HG03196 (cell line): ENCODE measurements around the gene NSUN5.
A peak's percentile ranks its signal among the peaks of the same experiment; 100 is the strongest.
"Not testable (repeated sequence)": the region's sequence is repeated elsewhere in the genome, so short reads cannot be mapped to it uniquely, and the experiment has no call there.

ENCODE experiments used
- ATAC-seq: cut with Tn5 transposase; IDR thresholded peaks from one replicate; pipeline ENCODE4 v1.9.1; 2021; ENCODE audit not compliant: unreplicated experiment

Gene NSUN5

DNA sequence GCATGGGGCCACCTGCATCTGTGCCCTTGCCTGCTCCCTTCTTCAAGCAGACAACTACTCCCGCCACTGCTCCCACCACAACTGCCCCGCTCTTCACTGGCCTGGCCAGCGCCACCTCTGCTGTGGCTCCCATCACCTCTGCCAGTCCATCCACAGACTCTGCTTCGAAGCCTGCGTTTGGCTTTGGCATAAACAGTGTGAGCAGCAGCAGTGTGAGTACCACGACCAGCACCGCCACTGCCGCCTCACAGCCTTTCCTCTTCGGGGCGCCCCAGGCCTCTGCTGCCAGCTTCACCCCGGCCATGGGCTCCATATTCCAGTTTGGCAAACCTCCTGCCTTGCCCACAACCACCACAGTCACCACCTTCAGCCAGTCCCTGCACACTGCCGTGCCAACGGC, 11.4 kb downstream of the NSUN5 start:
- ATAC-seq: not testable (repeated sequence)

DNA sequence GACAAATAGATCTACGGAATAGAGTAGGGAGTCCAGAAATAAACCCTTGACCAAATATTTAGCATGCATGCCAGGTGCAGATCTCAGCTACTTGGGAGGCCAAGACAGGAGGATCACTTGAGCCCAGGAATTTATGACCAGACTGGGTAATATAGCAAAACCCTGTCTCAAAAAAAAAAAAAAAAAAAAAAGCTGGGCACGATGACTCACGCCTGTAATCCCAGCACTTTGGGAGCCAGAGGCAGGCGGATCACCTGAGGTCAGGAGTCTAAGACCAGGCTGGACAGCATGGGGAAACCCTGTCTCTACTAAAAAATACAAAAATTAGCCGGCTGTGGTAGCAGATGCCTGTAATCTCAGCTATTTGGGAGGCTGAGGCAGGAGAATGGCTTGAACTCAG, 31.4 kb downstream of the NSUN5 start:
- ATAC-seq: not testable (repeated sequence)

DNA sequence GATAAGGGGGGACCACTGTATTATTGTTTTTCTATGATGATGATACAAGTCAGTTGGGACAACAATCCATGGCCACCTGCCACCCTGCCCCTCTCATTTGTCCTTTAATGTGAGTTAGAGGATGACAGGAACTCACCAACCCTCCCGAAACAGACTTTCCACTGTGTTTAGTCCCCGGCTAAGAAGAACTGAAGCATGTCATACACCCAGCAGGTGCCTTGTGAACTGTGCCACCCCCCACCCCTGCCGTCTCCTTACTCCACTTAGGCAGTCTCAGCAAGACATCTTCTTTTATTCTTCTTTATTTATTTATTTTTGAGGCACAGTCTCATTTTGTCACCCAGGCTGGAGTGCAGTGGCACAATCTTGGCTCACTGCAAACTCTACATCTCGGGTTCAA, 40.8 kb downstream of the NSUN5 start:
- ATAC-seq: not testable (repeated sequence)

DNA sequence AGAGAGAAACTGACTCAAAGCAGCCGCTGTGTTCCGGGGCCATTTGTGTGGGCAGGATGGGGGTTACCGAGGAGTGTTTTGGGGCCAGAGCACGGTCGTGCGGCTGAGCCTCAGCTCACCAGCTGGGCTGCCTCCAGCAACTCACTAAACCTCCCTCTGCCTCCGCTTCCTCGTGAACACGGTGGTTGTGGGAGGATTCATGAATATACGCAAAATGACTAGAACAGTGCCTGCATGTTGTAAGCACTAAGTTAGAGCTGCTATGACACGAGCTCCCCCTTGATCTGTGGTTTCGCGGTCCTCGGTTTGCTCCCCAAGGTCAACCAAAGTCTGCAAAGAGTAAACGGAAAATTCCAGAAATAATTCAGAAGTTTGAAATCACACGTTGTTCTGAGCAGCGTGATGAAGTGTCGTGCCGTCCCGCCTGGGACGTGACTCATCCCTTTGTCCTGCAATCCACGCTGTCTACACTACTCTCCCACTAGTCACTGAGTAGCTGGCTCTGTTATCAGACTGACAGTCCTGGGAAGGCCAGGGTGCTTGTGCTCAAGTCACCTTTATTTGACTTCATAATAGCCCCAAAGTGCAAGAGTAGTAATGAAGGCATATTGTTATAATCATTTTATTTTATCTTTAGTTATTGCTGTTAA, 41.8 kb downstream of the NSUN5 start:
- ATAC-seq: peak; percentile 62

DNA sequence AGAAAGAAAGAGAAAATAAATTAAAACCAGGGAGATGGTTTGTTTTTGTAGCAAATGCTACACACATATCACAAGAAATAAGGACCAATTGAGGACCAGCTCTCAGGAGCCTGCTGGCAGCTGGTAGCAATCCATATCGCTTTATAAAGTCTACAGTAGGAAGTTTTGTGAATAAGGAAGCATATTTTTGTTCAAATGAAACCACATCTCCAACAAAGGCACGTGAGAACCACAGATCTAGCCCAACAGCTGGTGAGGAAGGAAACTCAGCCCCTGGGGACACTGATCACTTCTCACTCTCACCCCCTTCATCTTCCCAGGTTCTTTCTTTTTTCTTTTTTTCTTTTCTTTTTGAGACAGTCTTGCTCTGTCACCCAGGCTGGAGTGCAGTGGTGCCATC, 46.2 kb downstream of the NSUN5 start:
- not testable (repeated sequence) for ATAC-seq
